Measurements from ENCODE around the gene GSTM1. TPM values are rescaled to one million over a fixed set of nuclear protein-coding genes. Genes with fewer than 3 reads are reported as not detected.
"Not testable (repeated sequence)": the region's sequence is repeated elsewhere in the genome, so short reads cannot be mapped to it uniquely, and the experiment has no call there.

The GSTM1 gene
- total RNA-seq, 2 experiments from 2014 or later = not detected

GRCh38 chr1:109664671-109665070 lies 22.9 kb upstream of the GSTM1 start:
- DNase-seq = no peak
- Mint-ChIP-seq H3K4me3 (no peak overlapping the region), H3K4me1 (ENCODE audit: low read depth) (peaks cover 15% of the 10 kb centered on the region), H3K9me3 (no peaks in the 10 kb centered on the region), H3K36me3 (ENCODE audit: low read depth) (no peaks in the 10 kb centered on the region), H3K27me3 (ENCODE audit: low read depth) (no peaks in the 10 kb centered on the region), H3K27ac (no peak overlapping the region)
- CTCF ChIA-PET = no interaction called here
- intact Hi-C loops (cut with micrococcal nuclease) = no loop called here

GRCh38 chr1:109667452-109668122 lies 20.0 kb upstream of the GSTM1 start, which contains the start of gene GSTM2:
GSTM2 (plus strand) TSS chr1:109668057; CDS start chr1:109668116, 59 bp downstream.
- Mint-ChIP-seq H3K27ac (no peak within 1 kb of the TSS), H3K27me3 (ENCODE audit: low read depth) (no peaks in the 10 kb centered on the region), H3K9me3 (no peaks in the 10 kb centered on the region), H3K36me3 (ENCODE audit: low read depth) (no peaks in the 10 kb centered on the region), H3K4me1 (ENCODE audit: low read depth) (peaks cover 17% of the 10 kb centered on the region), H3K4me3 (peak within 1 kb of the TSS; percentile 68)
- peak; percentile 92 for DNase-seq
- CTCF ChIA-PET = interaction anchor here (1.0 to 1.3 kb wide), 2 partner anchors 12 to 27 kb away, joined by 3 read pairs; partner anchors contain the start of gene GSTM4
- intact Hi-C loops (cut with micrococcal nuclease) = no loop called here

GRCh38 chr1:109668123-109668775 lies 19.4 kb upstream of the GSTM1 start:
- H3K36me3 Mint-ChIP-seq (ENCODE audit: low read depth) = no peaks in the 10 kb centered on the region
- intact Hi-C loops (cut with micrococcal nuclease) = no loop called here

GRCh38 chr1:109669246-109669948 lies 18.2 kb upstream of the GSTM1 start:
- H3K36me3 Mint-ChIP-seq (ENCODE audit: low read depth) = no peaks in the 10 kb centered on the region
- CTCF ChIA-PET = interaction anchor here (0.6 to 2.2 kb wide), 2 partner anchors 29 to 336 kb away, joined by 3 to 13 read pairs; no protein-coding TSS in a partner anchor
- DNase-seq = peak; percentile 12
- intact Hi-C loops (cut with micrococcal nuclease) = no loop called here
- H3K27ac Mint-ChIP-seq = no peak overlapping the region
- H3K4me1 Mint-ChIP-seq (ENCODE audit: low read depth) = peaks cover 17% of the 10 kb centered on the region
- H3K9me3 Mint-ChIP-seq = no peaks in the 10 kb centered on the region
- no peaks in the 10 kb centered on the region for H3K27me3 Mint-ChIP-seq (ENCODE audit: low read depth)
- no peak overlapping the region for H3K4me3 Mint-ChIP-seq

More at GRCh38 chr1:109668123-109668775, 19.4 kb upstream of the GSTM1 start:
- no peak for DNase-seq
- H3K4me1 Mint-ChIP-seq (ENCODE audit: low read depth) = peaks cover 17% of the 10 kb centered on the region
- H3K9me3 Mint-ChIP-seq = no peaks in the 10 kb centered on the region
- H3K27me3 Mint-ChIP-seq (ENCODE audit: low read depth) = no peaks in the 10 kb centered on the region
- peak overlapping the region; percentile 68 for H3K4me3 Mint-ChIP-seq
- CTCF ChIA-PET = interaction anchor here (1.0 to 1.3 kb wide), 2 partner anchors 12 to 28 kb away, joined by 3 read pairs; partner anchors contain the start of gene GSTM4
- no peak overlapping the region for H3K27ac Mint-ChIP-seq

- H3K36me3 Mint-ChIP-seq (ENCODE audit: low read depth); H3K4me3 Mint-ChIP-seq; H3K9me3 Mint-ChIP-seq; DNase-seq; H3K27ac Mint-ChIP-seq; intact Hi-C loops (cut with micrococcal nuclease); H3K27me3 Mint-ChIP-seq (ENCODE audit: low read depth): not testable (repeated sequence)
- H3K4me1 Mint-ChIP-seq (ENCODE audit: low read depth) = peaks cover 17% of the 10 kb centered on the region
- CTCF ChIA-PET = interaction anchor here (0.6 to 2.2 kb wide), 3 partner anchors 30 to 336 kb away, joined by 3 to 13 read pairs (median 5); partner anchors contain the start of gene AHCYL1
Observed at GRCh38 chr1:109669949-109670302, 17.7 kb upstream of the GSTM1 start.

- intact Hi-C loops (cut with micrococcal nuclease) = no loop called here
- Mint-ChIP-seq H3K4me3 (no peak overlapping the region), H3K9me3 (no peaks in the 10 kb centered on the region)
Observed at GRCh38 chr1:109671067-109671466, 16.6 kb upstream of the GSTM1 start.

GRCh38 chr1:109673861-109674260 lies 13.8 kb upstream of the GSTM1 start:
- DNase-seq; H3K36me3 Mint-ChIP-seq (ENCODE audit: low read depth); H3K27ac Mint-ChIP-seq; H3K27me3 Mint-ChIP-seq (ENCODE audit: low read depth); H3K4me3 Mint-ChIP-seq; intact Hi-C loops (cut with micrococcal nuclease); H3K4me1 Mint-ChIP-seq (ENCODE audit: low read depth); H3K9me3 Mint-ChIP-seq: not testable (repeated sequence)
- CTCF ChIA-PET = interaction anchor here (0.7 to 2.2 kb wide), 2 partner anchors 33 to 141 kb away, joined by 3 to 5 read pairs; no protein-coding TSS in a partner anchor

More at GRCh38 chr1:109671067-109671466, 16.6 kb upstream of the GSTM1 start:
- CTCF ChIA-PET = interaction anchor here (0.6 to 2.2 kb wide), 5 partner anchors 10 to 314 kb away, joined by 3 to 13 read pairs (median 5); partner anchors contain the start of gene AHCYL1
- Mint-ChIP-seq H3K36me3 (ENCODE audit: low read depth) (no peaks in the 10 kb centered on the region), H3K4me1 (ENCODE audit: low read depth) (peaks cover 17% of the 10 kb centered on the region), H3K27me3 (ENCODE audit: low read depth) (no peaks in the 10 kb centered on the region), H3K27ac (no peak overlapping the region)
- DNase-seq = no peak

GRCh38 chr1:109676683-109677381 lies 10.8 kb upstream of the GSTM1 start:
- CTCF ChIA-PET; intact Hi-C loops (cut with micrococcal nuclease): not testable (repeated sequence)

GRCh38 chr1:109677459-109677858 lies 10.2 kb upstream of the GSTM1 start:
- no peak for DNase-seq
- Mint-ChIP-seq H3K27me3 (ENCODE audit: low read depth) (no peaks in the 10 kb centered on the region), H3K27ac (no peak overlapping the region), H3K36me3 (ENCODE audit: low read depth) (no peaks in the 10 kb centered on the region), H3K4me1 (ENCODE audit: low read depth) (no peaks in the 10 kb centered on the region), H3K4me3 (no peak overlapping the region), H3K9me3 (no peaks in the 10 kb centered on the region)
- intact Hi-C loops (cut with micrococcal nuclease) = no loop called here
- CTCF ChIA-PET = no interaction called here

More at GRCh38 chr1:109676683-109677381, 10.8 kb upstream of the GSTM1 start:
- not testable (repeated sequence) for H3K27ac Mint-ChIP-seq; H3K9me3 Mint-ChIP-seq; H3K27me3 Mint-ChIP-seq (ENCODE audit: low read depth); H3K4me1 Mint-ChIP-seq (ENCODE audit: low read depth); DNase-seq; H3K4me3 Mint-ChIP-seq; H3K36me3 Mint-ChIP-seq (ENCODE audit: low read depth)

- CTCF ChIA-PET; H3K4me1 Mint-ChIP-seq (ENCODE audit: low read depth); H3K36me3 Mint-ChIP-seq (ENCODE audit: low read depth); intact Hi-C loops (cut with micrococcal nuclease); H3K27me3 Mint-ChIP-seq (ENCODE audit: low read depth); H3K27ac Mint-ChIP-seq; DNase-seq; H3K4me3 Mint-ChIP-seq; H3K9me3 Mint-ChIP-seq: not testable (repeated sequence)
Observed at GRCh38 chr1:109678637-109679036, 9.0 kb upstream of the GSTM1 start.

- DNase-seq; H3K27ac Mint-ChIP-seq; CTCF ChIA-PET; H3K4me1 Mint-ChIP-seq (ENCODE audit: low read depth); H3K36me3 Mint-ChIP-seq (ENCODE audit: low read depth); H3K27me3 Mint-ChIP-seq (ENCODE audit: low read depth); intact Hi-C loops (cut with micrococcal nuclease); H3K4me3 Mint-ChIP-seq; H3K9me3 Mint-ChIP-seq: not testable (repeated sequence)
Observed at GRCh38 chr1:109684777-109685176, 2.8 kb upstream of the GSTM1 start.

- H3K4me3 Mint-ChIP-seq; H3K9me3 Mint-ChIP-seq; DNase-seq; H3K27ac Mint-ChIP-seq; CTCF ChIA-PET; intact Hi-C loops (cut with micrococcal nuclease); H3K36me3 Mint-ChIP-seq (ENCODE audit: low read depth); H3K4me1 Mint-ChIP-seq (ENCODE audit: low read depth); H3K27me3 Mint-ChIP-seq (ENCODE audit: low read depth): not testable (repeated sequence)
Observed at GRCh38 chr1:109685399-109685798, 2.2 kb upstream of the GSTM1 start.

Measured in activated naive CD4-positive, alpha-beta T cell treated with anti-CD3 and anti-CD28 coated beads for 36 hours (primary cell).